ENCODE results near the gene CDC42SE2.

GRCh38 chr5:131259326-131259725 lies 4.5 kb upstream of the CDC42SE2 start:
- TF ChIP-seq PRDM15 (CRISPR knock-in tag; IDR thresholded peaks at IDR 0.05), result no peak
- no peak for TF ChIP-seq CTCF (IDR thresholded peaks at IDR 0.05)
- TF ChIP-seq ZNF121 (CRISPR knock-in tag; IDR thresholded peaks at IDR 0.05), result no peak
- no peak for TF ChIP-seq IRF1 (CRISPR knock-in tag; IDR thresholded peaks at IDR 0.05)
- no peak for TF ChIP-seq HMGXB4 (CRISPR knock-in tag; IDR thresholded peaks at IDR 0.05)
- no peak for TF ChIP-seq GABPB1 (CRISPR knock-in tag; IDR thresholded peaks at IDR 0.05)
- no peak for TF ChIP-seq STAT6 (CRISPR knock-in tag; conservative IDR thresholded peaks at IDR 0.05; ENCODE audit: low read depth)
- no peak for TF ChIP-seq NR3C1 (CRISPR knock-in tag; conservative IDR thresholded peaks at IDR 0.05; ENCODE audit: low read depth)
